Transverse colon (tissue), 4 donors: ENCODE data around the gene GPATCH3. TPM values are rescaled to one million over a fixed set of nuclear protein-coding genes. Genes with fewer than 3 reads are reported as not detected.

Experiments used
- DNase-seq: peaks from one replicate; pipeline ENCODE4 v3.0.0-alpha.2; 2019
- H3K27ac ChIP-seq, 4 donors: fragments of 200-600 bp; sonication (generic); 2 replicates each; pipeline ENCODE4 v1.5.1; 2016 to 2018; ENCODE audit warnings: inconsistent platforms in 4 of 4
- H3K27me3 ChIP-seq: fragments of 200-600 bp; sonication (generic); 2 replicates; pipeline ENCODE4 v1.5.1; 2017; ENCODE audit warnings: inconsistent platforms
- H3K36me3 ChIP-seq, 4 donors: fragments of 200-600 bp; sonication (generic); 2 replicates each; pipeline ENCODE4 v1.5.1; 2017 to 2019; ENCODE audit warnings: inconsistent platforms in 4 of 4
- H3K4me1 ChIP-seq, 4 donors: fragments of 200-600 bp; sonication (generic); 2 replicates each; pipeline ENCODE4 v1.5.1; 2017 to 2020; ENCODE audit warnings: inconsistent platforms in 4 of 4
- H3K4me3 ChIP-seq, 4 donors: fragments of 200-600 bp; sonication (generic); 1 replicate in 1 of 4; 2 replicates in 3 of 4; pipeline versions ENCODE4 v1.5.1 to v1.6.1; 2017 to 2019; ENCODE audit warnings: inconsistent platforms in 4 of 4
- H3K9me3 ChIP-seq, 2 donors: fragments of 200-600 bp; sonication (generic); 2 replicates each; pipeline ENCODE4 v1.5.1; 2017 to 2019; ENCODE audit warnings: inconsistent platforms in 2 of 2
- CTCF ChIP-seq, 5 experiments: fragments of 200-600 bp in 3 of 5; fragments of 450-650 bp in 2 of 5; sonication (generic) in 3 of 5; IDR thresholded peaks; 1 replicate in 2 of 5; 2 replicates in 3 of 5; pipeline ENCODE4 v1.5.1; 2016 to 2017; ENCODE audit warnings: antibody characterized with exemption in 5 of 5, inconsistent platforms in 3 of 5, mild to moderate bottlenecking in 2 of 5, moderate library complexity in 1 of 5
- EP300 ChIP-seq: sonication (generic); formaldehyde crosslinking; IDR thresholded peaks from one replicate; pipeline ENCODE4 v1.6.1; 2017; ENCODE audit warnings: antibody characterized with exemption, low read depth
- POLR2A ChIP-seq: fragments of 450-650 bp; IDR thresholded peaks from one replicate; pipeline ENCODE4 v1.6.1; 2016; ENCODE audit warnings: antibody characterized with exemption, mild to moderate bottlenecking, moderate library complexity
- POLR2AphosphoS5 ChIP-seq, 3 donors: sonication (generic); formaldehyde crosslinking; IDR thresholded peaks; one replicate each; pipeline ENCODE4 v1.6.1; 2016; ENCODE audit warnings: antibody characterized with exemption in 3 of 3
- WGBS, 2 donors: methylation state at CpG; one replicate each; pipeline ENCODE4 v1.1.5; 2018; ENCODE audit warnings: low coverage in 1 of 2; 5-methylcytosine and 5-hydroxymethylcytosine counted together
- in situ Hi-C, 4 donors: fragments of 200-750 bp; cut with MboI; loops; one replicate each; pipeline versions ENCODE4 v1.15.0 to v1.15.1; 2017; ENCODE audit warnings: low sequenced_read_pairs in 3 of 4, low pct_ligation_motif_present in 1 of 4, low pct_unique_long_range_greater_than_20kb in 1 of 4
- intact Hi-C: fragments of 100-400 bp; cut with DNase I; formaldehyde crosslinking; loops from one replicate; pipeline ENCODE4 v1.15.1; 2023; ENCODE audit warnings: low total_unique reads
- total RNA-seq, 4 donors: library from RNA; depleted of rRNA; stranded (reverse); fragments of >200 nt; gene quantifications; one replicate each; pipeline ENCODE4 v1.1.0, GENCODE V29; 2016

Gene GPATCH3
- total RNA-seq, 4 donors from 2014 or later: 3.2 to 35.9 (median 10.7) TPM

- 8% methylated on average over 3 of the region's 3 CpGs; no CpG with 5 or more reads in 1 of the 2 donors for WGBS, 2 donors
- H3K27me3 ChIP-seq: no peaks in the 10 kb centered on the region
- peaks cover 30 to 53% (median 38%) of the 10 kb centered on the region in 4 donors for H3K4me1 ChIP-seq
- intact Hi-C loops: no loop called here
- peaks cover 0 to 12% (median 6%) of the 10 kb centered on the region in 4 donors for H3K36me3 ChIP-seq
- H3K4me3 ChIP-seq: no peak overlapping the region
- TF ChIP-seq CTCF (IDR thresholded peaks at IDR 0.05) (peak; percentile 78 to 92 (median 83)), EP300 (no peak)
- no peaks in the 10 kb centered on the region for H3K9me3 ChIP-seq
- in situ Hi-C loops: no loop called here
- peak; percentile 95 for DNase-seq
- H3K27ac ChIP-seq: peak overlapping the region; percentile 36 to 60 (median 55)
These were observed 47.1 kb downstream of the GPATCH3 start for GRCh38 chr1:26853156-26853555.

GRCh38 chr1:26852701-26853100 lies 47.6 kb downstream of the GPATCH3 start:
- intact Hi-C loops: no loop called here
- H3K36me3 ChIP-seq: peaks cover 0 to 12% (median 6%) of the 10 kb centered on the region in 4 donors
- H3K27me3 ChIP-seq: no peaks in the 10 kb centered on the region
- no peaks in the 10 kb centered on the region for H3K9me3 ChIP-seq
- in situ Hi-C loops: no loop called here
- WGBS, 2 donors: 58 to 77% methylated on average over 5 to 9 of the region's 9 CpGs
- TF ChIP-seq CTCF (IDR thresholded peaks at IDR 0.05) (no peak), POLR2A (no peak), EP300 (no peak), POLR2AphosphoS5 (IDR thresholded peaks at IDR 0.05) (no peak)
- no peak overlapping the region for H3K27ac ChIP-seq
- H3K4me3 ChIP-seq: no peak overlapping the region
- no peak for DNase-seq
- peaks cover 32 to 57% (median 41%) of the 10 kb centered on the region in 4 donors for H3K4me1 ChIP-seq

GRCh38 chr1:26851106-26851684 lies 49.1 kb downstream of the GPATCH3 start:
- TF ChIP-seq POLR2AphosphoS5 (IDR thresholded peaks at IDR 0.05) (no peak), EP300 (no peak), CTCF (IDR thresholded peaks at IDR 0.05) (no peak), POLR2A (no peak)
- Histone ChIP-seq H3K27ac (no peak overlapping the region), H3K4me1 (peaks cover 32 to 68% (median 44%) of the 10 kb centered on the region in 4 donors), H3K9me3 (no peaks in the 10 kb centered on the region), H3K36me3 (peaks cover 0 to 20% (median 6%) of the 10 kb centered on the region in 4 donors), H3K4me3 (no peak overlapping the region), H3K27me3 (no peaks in the 10 kb centered on the region)
- intact Hi-C loops: no loop called here
- DNase-seq: no peak
- WGBS, 2 donors: 90% methylated on average over 12 of the region's 12 CpGs; no CpG with 5 or more reads in 1 of the 2 donors
- in situ Hi-C loops: no loop called here

- Histone ChIP-seq H3K9me3 (no peaks in the 10 kb centered on the region), H3K27me3 (no peaks in the 10 kb centered on the region), H3K36me3 (peaks cover 0 to 20% (median 6%) of the 10 kb centered on the region in 4 donors), H3K27ac (peak overlapping the region; percentile 74 to 88 (median 83)), H3K4me3 (no peak overlapping the region), H3K4me1 (peaks cover 26 to 49% (median 30%) of the 10 kb centered on the region in 4 donors)
- peak; percentile 95 for DNase-seq
- 29% methylated on average over 9 of the region's 10 CpGs; no CpG with 5 or more reads in 1 of the 2 donors for WGBS, 2 donors
- intact Hi-C loops (no loop called here), in situ Hi-C loops (no loop called here)
- TF ChIP-seq EP300 (peak; percentile 86), CTCF (IDR thresholded peaks at IDR 0.05) (peak in 1 of 5 experiments; percentile 25), POLR2AphosphoS5 (IDR thresholded peaks at IDR 0.05) (peak; percentile 56 to 88 (median 68)), POLR2A (peak; percentile 54)
These were observed 51.1 kb downstream of the GPATCH3 start for GRCh38 chr1:26848941-26849774.
